Measurements from ENCODE around the gene SFMBT1.
"Not testable (repeated sequence)": the region's sequence is repeated elsewhere in the genome, so short reads cannot be mapped to it uniquely, and the experiment has no call there.

The SFMBT1 gene

GRCh38 chr3:53056442-53056841 lies 10.6 kb upstream of the SFMBT1 start:
- Mint-ChIP-seq H3K27ac (no peak overlapping the region), H3K9me3 (no peaks in the 10 kb centered on the region), H3K27me3 (no peaks in the 10 kb centered on the region), H3K4me1 (no peaks in the 10 kb centered on the region), H3K4me3 (no peak overlapping the region)
- ATAC-seq (no peak), DNase-seq (no peak)

- ATAC-seq, H3K27me3 Mint-ChIP-seq, H3K4me1 Mint-ChIP-seq, H3K27ac Mint-ChIP-seq, DNase-seq, H3K9me3 Mint-ChIP-seq, H3K4me3 Mint-ChIP-seq: not testable (repeated sequence)
Measured at GRCh38 chr3:53054233-53054632, 8.4 kb upstream of the SFMBT1 start.

- Mint-ChIP-seq H3K9me3 (no peaks in the 10 kb centered on the region), H3K27ac (no peak overlapping the region), H3K27me3 (peaks cover 9% of the 10 kb centered on the region), H3K4me3 (no peak overlapping the region), H3K4me1 (peaks cover 7% of the 10 kb centered on the region)
- DNase-seq = no peak
- no peak for ATAC-seq
Measured at GRCh38 chr3:53051929-53052328, 6.1 kb upstream of the SFMBT1 start.

GRCh38 chr3:53049987-53050386 lies 4.1 kb upstream of the SFMBT1 start:
- peaks cover 9% of the 10 kb centered on the region for H3K27me3 Mint-ChIP-seq
- DNase-seq (no peak), ATAC-seq (no peak)
- peaks cover 14% of the 10 kb centered on the region for H3K4me1 Mint-ChIP-seq
- no peak overlapping the region for H3K27ac Mint-ChIP-seq
- no peak overlapping the region for H3K4me3 Mint-ChIP-seq
- no peaks in the 10 kb centered on the region for H3K9me3 Mint-ChIP-seq

- Mint-ChIP-seq H3K4me1 (peaks cover 42% of the 10 kb centered on the region), H3K27ac (peak overlapping the region; percentile 83 to 91), H3K4me3 (peak overlapping the region; percentile 82 to 94), H3K27me3 (peaks cover 9% of the 10 kb centered on the region), H3K9me3 (no peaks in the 10 kb centered on the region)
- DNase-seq (peak; percentile 76 to 78), ATAC-seq (peak; percentile 79)
Measured at GRCh38 chr3:53046171-53047170, 598 bp upstream of the SFMBT1 start.

DNA sequence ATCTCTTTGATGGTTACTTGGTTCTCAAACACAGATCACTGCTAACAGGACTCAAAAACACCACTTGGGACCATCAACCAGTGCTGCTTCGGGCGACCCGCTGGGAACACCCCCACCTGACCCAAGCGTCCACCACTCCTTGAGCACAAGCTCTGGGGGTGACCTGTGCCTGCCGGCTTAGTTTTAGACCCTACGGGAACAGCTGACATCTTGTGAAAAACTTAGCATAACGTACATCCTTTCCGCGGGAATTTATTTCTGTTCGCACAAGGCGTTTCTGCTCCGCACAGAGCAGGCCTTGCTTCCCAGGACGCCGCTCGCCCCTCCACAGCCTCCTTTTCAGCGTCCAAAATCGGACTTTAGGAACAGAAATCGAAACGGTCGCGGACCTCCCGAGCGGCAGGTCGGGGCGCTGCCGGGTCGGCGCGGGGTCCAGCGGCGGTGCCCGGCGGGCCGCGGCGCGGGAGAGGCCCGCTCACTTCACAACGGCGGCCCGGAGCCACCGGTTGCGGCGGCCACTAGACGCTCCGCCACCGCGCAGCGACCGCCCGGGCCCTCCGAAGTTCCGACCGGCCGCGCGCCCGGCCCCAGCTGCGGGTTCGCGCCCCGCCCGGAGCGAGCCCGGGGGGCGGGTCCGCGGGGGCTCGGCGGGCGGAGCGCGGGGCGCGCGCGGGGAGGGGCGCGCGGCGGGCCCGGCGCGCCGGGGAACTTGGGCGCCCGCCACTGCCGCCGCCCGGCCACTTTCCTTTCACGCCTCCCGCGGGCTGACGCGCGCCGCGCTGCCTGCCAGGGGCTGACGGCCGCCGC lies 959 bp downstream of the SFMBT1 start:
- ATAC-seq (peak; percentile 53), DNase-seq (peak; percentile 57 to 59)
- H3K9me3 Mint-ChIP-seq = no peaks in the 10 kb centered on the region
- peaks cover 56% of the 10 kb centered on the region for H3K4me1 Mint-ChIP-seq
- peak overlapping the region; percentile 95 for H3K4me3 Mint-ChIP-seq
- H3K27me3 Mint-ChIP-seq = peaks cover 9% of the 10 kb centered on the region
- H3K27ac Mint-ChIP-seq = peak overlapping the region; percentile 96 to 97

DNA sequence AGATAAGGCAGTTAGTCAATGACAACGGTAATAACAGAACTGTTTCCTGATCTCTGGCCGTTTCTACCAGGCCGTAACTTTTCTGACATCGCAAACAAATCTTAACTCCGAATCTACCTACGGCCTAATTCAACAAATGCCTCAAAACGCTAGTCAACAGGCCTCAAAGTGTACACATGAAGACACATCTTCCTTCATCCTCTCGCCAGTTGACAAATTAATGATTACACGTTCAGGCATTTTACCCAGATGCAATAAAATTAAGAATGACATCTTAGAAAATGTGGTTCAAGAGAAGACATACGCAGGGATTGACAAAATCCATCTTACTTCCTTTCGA lies 1.5 kb downstream of the SFMBT1 start:
- no peak for ATAC-seq
- Mint-ChIP-seq H3K27ac (peak overlapping the region; percentile 96 to 97), H3K27me3 (peaks cover 9% of the 10 kb centered on the region), H3K4me1 (peaks cover 60% of the 10 kb centered on the region), H3K9me3 (no peaks in the 10 kb centered on the region), H3K4me3 (peak overlapping the region; percentile 95)
- DNase-seq = no peak

DNA sequence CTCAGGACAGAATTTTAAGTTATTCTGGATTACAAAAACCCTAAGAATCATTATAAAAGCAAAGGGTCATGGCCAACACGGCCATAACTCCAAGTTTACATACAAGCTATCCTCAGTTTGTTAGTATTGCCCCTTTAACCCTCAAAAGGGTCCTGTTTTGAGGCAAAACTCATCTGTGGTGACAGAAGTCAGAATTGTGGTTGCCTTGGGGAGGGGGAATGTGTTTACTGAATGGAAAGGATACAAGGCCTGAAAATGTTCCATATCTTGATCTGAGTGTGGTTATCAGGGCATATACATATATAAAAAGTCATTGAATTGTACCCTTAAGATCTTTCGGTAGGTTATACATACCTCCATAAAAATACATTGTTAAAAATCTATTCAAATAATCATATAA lies 2.1 kb downstream of the SFMBT1 start:
- ATAC-seq = no peak
- H3K4me3 Mint-ChIP-seq = peak overlapping the region; percentile 95
- H3K4me1 Mint-ChIP-seq = peaks cover 66% of the 10 kb centered on the region
- H3K9me3 Mint-ChIP-seq = no peaks in the 10 kb centered on the region
- DNase-seq = no peak
- H3K27ac Mint-ChIP-seq = peak overlapping the region in 1 of 2 donors; percentile 96
- peaks cover 9% of the 10 kb centered on the region for H3K27me3 Mint-ChIP-seq

DNA sequence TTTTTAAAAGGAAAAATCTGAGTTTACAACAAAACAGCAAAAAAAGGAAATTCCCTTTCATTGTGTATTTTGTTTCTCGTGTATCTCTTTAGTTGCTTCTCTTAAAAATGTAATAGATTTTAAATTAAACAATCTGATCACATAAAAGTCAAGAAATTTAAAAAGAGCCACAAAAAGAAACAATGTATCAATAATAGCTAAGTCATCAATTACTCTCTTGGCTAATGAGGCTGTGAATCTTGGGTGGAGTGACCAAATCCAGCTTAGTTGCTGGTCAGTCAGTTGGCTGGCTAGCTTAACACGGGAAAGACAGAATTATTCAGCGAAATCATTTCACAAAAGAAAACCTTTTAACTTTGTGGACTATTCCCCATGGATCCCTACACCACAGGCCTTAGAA lies 3.2 kb downstream of the SFMBT1 start:
- H3K4me1 Mint-ChIP-seq = peaks cover 76% of the 10 kb centered on the region
- no peak overlapping the region for H3K27ac Mint-ChIP-seq
- DNase-seq = no peak
- H3K27me3 Mint-ChIP-seq = peaks cover 5% of the 10 kb centered on the region
- no peak for ATAC-seq
- H3K9me3 Mint-ChIP-seq = no peaks in the 10 kb centered on the region
- H3K4me3 Mint-ChIP-seq = peak overlapping the region in 1 of 2 donors; percentile 95

- ATAC-seq (peak; percentile 46), DNase-seq (no peak)
- Mint-ChIP-seq H3K27ac (no peak overlapping the region), H3K4me3 (no peak overlapping the region), H3K4me1 (peaks cover 81% of the 10 kb centered on the region), H3K9me3 (no peaks in the 10 kb centered on the region), H3K27me3 (no peaks in the 10 kb centered on the region)
Measured at GRCh38 chr3:53040351-53040820, 5.5 kb downstream of the SFMBT1 start.

DNA sequence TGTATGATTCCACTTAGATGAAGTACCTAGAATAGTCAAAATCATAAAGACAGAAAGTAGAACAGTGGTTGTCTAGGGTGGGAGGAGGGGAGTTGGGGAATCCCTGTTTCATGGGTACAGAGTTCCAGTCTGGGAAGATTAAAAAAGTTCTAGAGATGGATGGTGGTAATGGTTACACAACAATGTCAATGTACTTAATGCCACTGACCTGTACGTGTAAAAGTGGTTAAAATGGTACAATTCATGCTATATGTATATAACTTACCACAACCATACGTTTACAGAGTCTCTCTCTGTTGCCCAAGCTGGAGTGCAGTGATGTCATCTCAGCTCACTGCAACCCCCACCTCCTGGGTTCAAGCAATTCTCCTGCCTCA lies 6.5 kb downstream of the SFMBT1 start:
- H3K27me3 Mint-ChIP-seq = no peaks in the 10 kb centered on the region
- H3K27ac Mint-ChIP-seq = no peak overlapping the region
- no peak overlapping the region for H3K4me3 Mint-ChIP-seq
- peaks cover 82% of the 10 kb centered on the region for H3K4me1 Mint-ChIP-seq
- DNase-seq (no peak), ATAC-seq (no peak)
- H3K9me3 Mint-ChIP-seq = no peaks in the 10 kb centered on the region

GRCh38 chr3:53038679-53039375 lies 7.0 kb downstream of the SFMBT1 start:
- peak overlapping the region in 1 of 2 donors; percentile 42 for H3K4me3 Mint-ChIP-seq
- peak; percentile 61 for ATAC-seq
- H3K9me3 Mint-ChIP-seq = no peaks in the 10 kb centered on the region
- H3K4me1 Mint-ChIP-seq = peaks cover 77% of the 10 kb centered on the region
- H3K27me3 Mint-ChIP-seq = no peaks in the 10 kb centered on the region
- peak overlapping the region in 1 of 2 donors; percentile 44 for H3K27ac Mint-ChIP-seq
- no peak for DNase-seq

- ATAC-seq (no peak), DNase-seq (no peak)
- no peaks in the 10 kb centered on the region for H3K27me3 Mint-ChIP-seq
- no peak overlapping the region for H3K4me3 Mint-ChIP-seq
- H3K4me1 Mint-ChIP-seq = peaks cover 58% of the 10 kb centered on the region
- H3K27ac Mint-ChIP-seq = peak overlapping the region in 1 of 2 donors; percentile 55
- no peaks in the 10 kb centered on the region for H3K9me3 Mint-ChIP-seq
Measured at GRCh38 chr3:53035825-53036619, 9.9 kb downstream of the SFMBT1 start.

- not testable (repeated sequence) for H3K27me3 Mint-ChIP-seq, ATAC-seq, H3K4me3 Mint-ChIP-seq, H3K27ac Mint-ChIP-seq, DNase-seq, H3K9me3 Mint-ChIP-seq
- H3K4me1 Mint-ChIP-seq = peaks cover 54% of the 10 kb centered on the region
Measured at GRCh38 chr3:53035018-53035417, 10.9 kb downstream of the SFMBT1 start.

GRCh38 chr3:53034411-53034810 lies 11.5 kb downstream of the SFMBT1 start:
- not testable (repeated sequence) for H3K27ac Mint-ChIP-seq, DNase-seq, H3K27me3 Mint-ChIP-seq, H3K4me3 Mint-ChIP-seq, ATAC-seq, H3K9me3 Mint-ChIP-seq
- H3K4me1 Mint-ChIP-seq = peaks cover 49% of the 10 kb centered on the region
